SK-N-DZ (cell line): ENCODE data around the gene SAP30BP.

Source experiments
- DNase-seq: peaks from one replicate; pipeline ENCODE4 v3.0.0-alpha.2; 2015; ENCODE audit warnings: low spot score

SAP30BP gene

DNA sequence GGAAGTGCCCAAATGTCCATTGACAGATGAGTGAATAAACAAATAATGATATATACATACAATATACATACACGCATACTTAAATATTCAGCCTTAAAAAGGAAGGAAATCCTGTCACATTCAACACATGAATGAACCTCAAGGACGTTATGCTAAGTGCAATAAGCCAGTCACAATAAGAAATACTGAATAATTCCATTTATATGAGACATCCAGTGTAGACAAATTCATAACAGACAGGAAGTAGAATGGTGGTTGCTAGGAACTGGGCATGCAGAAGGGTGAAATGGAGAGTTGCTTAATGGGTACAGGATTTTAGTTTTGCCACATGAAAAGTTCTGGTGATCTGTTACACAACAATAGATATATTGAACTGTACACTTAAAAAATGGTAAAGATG is 45.3 kb downstream of the SAP30BP start:
- no peak for DNase-seq

DNA sequence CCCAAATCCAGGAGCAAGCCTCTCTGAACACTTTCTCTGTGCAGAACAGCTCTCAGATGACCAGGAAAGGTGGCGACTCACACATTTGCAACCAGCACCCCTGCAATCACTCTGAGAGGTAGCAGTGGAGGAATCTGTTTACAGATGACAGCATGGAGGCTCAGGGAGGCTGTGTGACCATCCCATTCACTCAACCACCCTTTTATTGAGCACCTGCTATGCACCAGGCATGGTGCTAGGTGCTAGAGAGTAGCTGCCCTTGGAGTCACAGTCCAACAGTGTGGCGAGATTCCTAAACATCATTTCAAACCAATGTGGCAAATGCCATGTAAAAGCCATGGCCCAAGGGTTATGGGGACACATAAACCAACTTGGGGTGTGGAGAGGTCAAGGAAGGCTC is 52.6 kb downstream of the SAP30BP start:
- no peak for DNase-seq

DNA sequence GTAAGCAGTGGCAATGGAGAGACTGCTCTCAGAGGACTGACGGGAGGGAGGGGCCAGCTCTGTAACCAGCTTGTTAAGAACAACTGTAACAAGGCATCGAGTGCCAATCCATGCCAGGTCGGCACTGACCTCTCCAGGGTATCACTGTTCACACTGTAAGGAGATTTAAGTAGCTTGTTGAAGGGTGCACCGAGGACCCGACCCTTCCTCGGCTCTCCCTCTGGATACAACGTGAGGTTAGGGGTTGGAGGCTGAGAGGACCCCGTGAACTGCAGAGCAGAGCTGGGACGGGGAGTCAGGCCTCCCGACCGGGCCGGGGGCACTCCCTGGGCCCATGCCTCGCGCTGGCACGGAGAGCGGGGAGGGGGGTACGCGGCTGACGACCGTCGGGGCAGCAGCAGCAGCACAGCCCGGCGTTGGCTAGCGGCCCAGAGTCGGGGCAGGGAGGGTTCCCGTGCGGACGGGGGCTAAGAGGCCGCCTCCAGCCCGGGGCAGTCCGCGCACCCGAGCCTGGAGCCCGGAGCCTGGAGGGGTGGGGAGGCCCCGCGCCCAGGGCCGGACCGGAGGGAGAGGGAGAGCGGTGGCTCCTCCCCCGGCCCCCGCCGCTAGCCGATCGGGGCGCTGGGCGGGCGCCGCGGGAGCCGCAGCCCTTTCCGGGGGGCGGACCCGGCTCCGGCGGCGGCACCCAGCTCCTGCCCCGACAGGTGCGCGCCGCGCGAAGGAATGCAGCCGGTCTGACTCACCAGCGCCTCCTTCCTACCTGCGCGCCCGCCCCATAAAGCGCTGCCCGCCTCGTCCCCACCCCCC is 53.7 kb downstream of the SAP30BP start, which contains the start of gene ITGB4:
Gene ITGB4, plus strand, starts transcription at position 804 of the 807 bp plus-strand sequence. CDS start 3,245 bp downstream, outside the sequence.
- no peak for DNase-seq

DNA sequence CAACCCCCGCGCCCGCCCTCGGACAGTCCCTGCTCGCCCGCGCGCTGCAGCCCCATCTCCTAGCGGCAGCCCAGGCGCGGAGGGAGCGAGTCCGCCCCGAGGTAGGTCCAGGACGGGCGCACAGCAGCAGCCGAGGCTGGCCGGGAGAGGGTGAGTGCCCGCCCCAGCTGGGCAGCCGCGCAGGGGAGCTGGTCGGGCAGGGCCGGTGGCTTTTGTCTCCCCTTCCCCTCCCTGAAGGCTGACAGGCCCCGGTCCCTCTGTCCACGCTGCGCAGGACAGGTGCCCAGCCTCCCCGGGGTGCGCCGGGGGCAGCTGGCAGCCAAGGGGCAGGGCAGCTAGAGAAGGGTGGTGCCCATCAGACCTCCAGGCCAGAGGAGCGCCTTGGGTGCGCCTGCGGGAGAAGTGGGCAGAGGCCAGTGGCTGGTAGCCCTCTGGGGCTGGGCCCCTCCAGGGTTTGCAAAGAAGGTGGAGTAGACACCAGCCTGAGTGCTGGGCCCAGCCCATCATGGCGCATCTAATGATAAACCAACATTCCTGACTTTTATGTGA is 54.4 kb downstream of the SAP30BP start:
- no peak for DNase-seq

DNA sequence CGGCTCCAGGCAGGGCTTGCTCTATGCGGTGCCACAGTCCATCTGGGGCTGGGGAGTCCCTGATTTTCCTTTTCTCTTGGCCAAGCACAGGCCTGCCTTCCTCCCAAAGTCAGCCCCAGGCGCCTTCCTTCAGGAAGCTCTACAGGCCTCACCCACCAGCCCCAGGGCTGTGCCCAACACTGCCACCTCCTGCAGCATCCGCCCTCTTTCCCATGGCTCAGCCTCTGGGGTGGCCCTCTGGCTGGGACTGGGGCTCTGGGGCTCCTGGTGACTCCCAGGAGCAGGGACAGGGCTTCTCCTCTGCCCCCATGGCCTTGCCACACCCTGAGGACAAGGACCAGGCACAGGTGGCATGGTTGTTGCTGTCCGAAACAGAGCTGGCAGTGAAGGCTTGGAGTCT is 54.9 kb downstream of the SAP30BP start:
- no peak for DNase-seq

DNA sequence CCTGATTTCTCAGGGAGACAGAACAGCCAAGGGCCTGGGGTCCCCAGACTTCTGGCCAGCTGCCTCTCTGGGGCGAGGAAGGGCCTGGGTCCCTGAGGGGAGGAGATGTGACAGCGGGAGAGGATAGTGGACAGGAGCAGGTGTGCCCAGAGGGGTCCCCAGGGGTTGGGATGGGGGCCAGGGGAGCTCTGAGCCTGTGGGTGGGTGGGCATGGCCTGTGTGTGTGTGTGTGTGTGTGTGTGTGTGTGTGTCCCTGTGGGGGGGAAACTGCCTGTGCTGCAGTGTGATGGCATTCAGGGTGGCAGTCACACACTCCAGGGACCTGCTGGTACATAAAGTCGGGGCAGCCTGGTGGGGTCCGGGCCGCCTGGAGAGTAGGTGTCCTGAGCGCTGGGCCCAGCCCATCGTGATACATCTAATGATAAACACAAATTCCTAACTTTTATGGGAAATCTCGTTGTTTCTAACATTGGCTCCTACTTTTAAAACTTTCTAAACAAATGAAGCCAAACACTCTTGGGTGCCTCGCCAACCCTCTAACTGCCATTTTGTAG is 55.5 kb downstream of the SAP30BP start:
- DNase-seq = no peak

DNA sequence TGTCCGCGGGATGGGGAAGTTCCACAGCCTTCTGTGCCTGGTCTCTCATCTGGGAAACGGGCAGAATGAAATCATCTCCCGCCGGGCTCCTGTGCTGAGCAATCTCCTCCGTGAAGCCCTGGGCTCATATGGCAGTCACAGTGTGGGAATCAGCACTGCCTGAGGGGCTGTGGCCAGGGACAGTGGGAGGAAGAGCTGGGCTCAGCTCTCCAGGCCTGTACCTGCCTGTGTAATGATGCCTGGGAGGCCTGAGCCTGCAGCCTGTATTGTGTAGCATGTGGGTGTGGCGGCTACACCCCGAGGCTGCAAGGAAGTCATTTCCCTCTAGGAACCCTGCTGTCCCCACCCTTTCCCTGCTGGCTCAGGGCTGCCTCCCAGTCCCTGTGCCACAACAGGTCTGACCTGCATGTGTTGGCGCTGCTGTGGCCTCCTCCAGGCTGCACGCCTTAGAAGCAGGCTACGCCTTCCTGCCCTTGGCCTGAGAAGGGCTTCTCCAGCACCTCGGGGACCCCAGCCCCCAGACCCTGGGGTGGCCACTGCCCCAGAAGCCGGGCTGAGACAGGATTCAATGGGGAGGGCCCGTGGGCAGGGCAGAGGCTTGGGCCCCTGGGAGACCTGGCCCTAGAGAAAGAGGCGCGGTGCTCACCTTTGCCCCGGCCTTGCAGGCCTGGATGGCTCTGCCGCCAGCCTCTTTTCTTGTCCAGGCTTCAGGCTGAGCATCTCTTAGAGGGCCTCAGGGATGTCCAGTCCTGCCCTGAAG is 56.2 kb downstream of the SAP30BP start:
- no peak for DNase-seq

DNA sequence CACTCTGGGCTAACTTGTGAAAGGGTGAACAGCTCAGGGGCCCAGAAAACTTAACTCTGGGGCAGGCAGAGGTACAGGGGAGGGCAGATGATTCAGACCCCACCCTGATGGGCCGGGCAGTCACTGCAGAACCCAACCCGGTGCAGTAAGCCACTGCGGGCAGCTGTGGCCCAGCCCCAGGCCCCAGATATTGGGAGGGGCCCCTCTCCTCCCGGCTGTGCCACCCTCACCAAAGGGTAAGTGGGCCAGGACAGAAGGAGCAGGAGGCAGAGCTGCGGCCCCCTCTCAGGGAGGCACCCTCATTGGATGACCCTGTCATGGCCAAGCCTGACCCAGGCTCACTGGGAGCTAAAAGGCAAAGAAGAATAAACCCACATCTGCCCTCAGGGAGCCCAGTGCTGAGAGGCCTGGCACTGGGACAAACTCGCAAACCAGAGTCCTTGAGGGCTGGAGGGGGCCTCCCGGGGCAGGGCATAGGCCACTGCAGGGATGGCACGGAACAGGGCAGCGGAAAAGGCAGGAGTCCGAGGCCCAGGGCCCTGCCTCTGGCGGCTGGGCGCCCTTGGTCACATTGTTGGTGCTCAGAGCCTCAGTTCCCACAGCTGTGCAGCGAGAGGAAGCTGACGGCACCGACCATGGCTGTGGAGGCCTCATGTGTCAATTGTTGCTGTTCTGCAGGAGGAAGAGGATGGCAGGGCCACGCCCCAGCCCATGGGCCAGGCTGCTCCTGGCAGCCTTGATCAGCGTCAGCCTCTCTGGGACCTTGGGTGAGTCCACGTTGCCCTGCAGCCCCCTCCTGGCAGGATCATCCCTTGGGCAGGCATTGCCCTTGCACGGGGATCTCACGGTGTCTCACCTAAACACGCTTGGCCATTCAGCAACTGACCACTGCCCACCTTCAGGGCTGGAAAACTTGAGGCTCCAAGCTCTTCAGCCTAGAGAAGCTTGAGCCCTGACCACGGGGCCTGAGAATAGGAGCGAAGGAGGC is 57.2 kb downstream of the SAP30BP start:
- DNase-seq = no peak

DNA sequence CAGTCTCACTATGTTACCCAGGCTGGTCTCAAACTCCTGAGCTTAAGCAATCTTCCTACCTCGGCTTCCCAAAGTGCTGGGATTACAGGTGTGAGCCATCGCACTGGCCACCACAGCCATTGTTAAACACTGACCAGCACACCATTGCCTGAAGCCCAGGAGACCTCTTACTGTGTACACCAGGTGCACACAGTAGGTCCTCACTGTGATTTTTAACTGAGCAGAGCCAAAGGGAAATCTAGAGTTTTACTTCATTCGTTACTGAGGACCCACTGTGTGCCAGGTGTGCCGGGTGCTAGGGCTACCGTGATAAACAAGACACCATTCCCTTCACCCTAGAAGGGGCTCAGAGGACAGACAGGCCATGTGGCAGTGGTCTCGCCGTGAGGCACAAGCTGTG is 58.4 kb downstream of the SAP30BP start:
- no peak for DNase-seq

DNA sequence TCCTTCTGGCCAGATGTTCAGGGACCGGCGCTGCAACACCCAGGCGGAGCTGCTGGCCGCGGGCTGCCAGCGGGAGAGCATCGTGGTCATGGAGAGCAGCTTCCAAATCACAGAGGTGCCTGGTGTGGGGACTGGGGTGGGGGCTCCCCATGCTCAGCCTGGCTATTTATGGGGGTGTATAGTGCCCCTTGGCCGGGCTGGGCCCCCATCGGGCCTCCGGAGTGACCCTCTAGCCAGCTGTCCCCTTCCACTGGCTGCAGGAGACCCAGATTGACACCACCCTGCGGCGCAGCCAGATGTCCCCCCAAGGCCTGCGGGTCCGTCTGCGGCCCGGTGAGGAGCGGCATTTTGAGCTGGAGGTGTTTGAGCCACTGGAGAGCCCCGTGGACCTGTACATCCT is 60.3 kb downstream of the SAP30BP start:
- no peak for DNase-seq

DNA sequence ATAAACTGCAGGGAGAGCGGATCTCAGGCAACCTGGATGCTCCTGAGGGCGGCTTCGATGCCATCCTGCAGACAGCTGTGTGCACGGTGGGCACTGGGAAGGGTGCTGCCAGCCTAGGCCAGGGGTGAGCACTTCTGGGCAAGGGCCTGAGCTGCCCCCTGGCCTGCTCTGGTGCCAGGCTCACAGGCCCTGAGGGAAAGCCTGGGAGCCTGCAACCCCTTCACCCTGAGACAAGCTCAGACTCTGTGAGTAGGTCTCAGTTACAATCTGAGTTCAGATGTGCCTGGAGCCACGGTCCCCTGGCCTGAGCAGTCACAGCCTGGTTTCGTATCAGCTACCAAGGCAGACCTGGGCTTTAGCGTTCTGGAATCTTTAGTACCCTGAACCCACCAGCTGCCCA is 62.2 kb downstream of the SAP30BP start:
- no peak for DNase-seq

DNA sequence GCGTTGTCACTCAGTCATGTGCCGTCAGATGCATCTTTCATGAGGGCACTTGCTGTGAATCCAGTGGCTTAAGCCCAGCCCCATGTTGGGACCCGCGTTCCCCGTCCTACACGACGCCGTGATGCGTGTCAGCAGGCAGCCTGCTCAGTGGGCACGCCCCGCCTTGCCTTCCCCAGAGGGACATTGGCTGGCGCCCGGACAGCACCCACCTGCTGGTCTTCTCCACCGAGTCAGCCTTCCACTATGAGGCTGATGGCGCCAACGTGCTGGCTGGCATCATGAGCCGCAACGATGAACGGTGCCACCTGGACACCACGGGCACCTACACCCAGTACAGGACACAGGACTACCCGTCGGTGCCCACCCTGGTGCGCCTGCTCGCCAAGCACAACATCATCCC is 62.9 kb downstream of the SAP30BP start:
- DNase-seq = no peak

DNA sequence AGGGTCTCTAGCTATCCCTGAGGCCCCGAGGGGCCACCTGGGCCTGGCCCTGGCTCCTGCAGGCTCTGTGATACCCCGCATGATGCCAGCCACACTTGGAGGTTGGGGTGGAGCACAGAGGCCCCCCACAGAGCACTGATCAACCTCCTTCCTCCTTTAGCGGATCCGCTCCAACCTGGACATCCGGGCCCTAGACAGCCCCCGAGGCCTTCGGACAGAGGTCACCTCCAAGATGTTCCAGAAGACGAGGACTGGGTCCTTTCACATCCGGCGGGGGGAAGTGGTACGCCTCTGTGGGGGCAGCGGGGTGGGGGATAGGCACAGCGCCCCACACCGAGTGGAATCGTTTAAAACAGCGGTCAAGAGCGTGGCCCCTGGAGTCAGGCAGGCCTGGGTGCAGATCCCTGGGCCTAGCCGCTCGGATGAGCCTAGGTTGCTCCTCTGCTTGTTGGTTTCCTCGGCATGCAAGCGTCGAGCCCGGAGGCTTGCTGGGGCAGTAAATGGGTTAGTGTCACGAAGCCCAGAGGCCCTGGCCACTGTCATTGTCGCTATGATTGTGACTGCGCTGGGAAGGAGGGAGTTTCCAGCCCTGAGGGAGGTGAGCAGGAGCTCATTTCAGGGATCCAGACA is 64.1 kb downstream of the SAP30BP start:
- DNase-seq = no peak

DNA sequence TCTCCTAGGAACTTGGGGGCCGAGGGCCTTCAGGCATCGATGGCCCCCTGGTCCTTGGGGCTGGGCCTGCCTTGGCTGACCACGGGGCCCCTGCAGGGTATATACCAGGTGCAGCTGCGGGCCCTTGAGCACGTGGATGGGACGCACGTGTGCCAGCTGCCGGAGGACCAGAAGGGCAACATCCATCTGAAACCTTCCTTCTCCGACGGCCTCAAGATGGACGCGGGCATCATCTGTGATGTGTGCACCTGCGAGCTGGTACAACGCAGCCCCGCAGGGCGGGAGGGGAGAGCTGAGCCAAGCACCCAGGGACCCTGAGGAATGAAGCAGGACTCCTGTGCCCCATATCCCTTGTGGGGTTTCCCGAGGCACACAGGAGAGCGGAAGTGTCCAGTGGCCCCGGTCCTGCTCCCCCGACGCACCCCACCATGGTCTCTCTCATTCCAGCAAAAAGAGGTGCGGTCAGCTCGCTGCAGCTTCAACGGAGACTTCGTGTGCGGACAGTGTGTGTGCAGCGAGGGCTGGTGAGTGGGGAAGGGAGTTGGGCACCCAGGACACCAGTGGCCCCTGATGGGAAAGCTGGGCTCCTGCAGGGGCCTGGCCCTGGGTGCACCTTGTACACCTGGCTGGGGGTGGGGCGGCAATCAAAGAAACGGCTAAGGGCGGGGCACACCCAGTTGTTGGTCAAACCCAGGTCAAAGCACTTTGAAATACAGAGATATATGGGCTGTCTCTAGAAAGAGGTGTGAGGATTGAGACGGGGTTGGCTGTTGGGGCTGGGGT is 64.8 kb downstream of the SAP30BP start:
- no peak for DNase-seq

DNA sequence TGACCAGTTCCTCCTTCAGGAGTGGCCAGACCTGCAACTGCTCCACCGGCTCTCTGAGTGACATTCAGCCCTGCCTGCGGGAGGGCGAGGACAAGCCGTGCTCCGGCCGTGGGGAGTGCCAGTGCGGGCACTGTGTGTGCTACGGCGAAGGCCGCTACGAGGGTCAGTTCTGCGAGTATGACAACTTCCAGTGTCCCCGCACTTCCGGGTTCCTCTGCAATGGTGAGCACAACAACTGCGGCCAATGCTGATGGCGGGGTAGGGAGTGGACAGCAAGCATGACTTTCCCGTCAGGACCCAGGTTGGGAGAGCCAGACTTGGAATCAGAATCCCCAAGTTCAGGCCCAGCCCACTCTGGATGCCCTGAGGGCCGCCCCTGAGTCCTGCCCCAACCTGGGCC is 66.3 kb downstream of the SAP30BP start:
- no peak for DNase-seq

DNA sequence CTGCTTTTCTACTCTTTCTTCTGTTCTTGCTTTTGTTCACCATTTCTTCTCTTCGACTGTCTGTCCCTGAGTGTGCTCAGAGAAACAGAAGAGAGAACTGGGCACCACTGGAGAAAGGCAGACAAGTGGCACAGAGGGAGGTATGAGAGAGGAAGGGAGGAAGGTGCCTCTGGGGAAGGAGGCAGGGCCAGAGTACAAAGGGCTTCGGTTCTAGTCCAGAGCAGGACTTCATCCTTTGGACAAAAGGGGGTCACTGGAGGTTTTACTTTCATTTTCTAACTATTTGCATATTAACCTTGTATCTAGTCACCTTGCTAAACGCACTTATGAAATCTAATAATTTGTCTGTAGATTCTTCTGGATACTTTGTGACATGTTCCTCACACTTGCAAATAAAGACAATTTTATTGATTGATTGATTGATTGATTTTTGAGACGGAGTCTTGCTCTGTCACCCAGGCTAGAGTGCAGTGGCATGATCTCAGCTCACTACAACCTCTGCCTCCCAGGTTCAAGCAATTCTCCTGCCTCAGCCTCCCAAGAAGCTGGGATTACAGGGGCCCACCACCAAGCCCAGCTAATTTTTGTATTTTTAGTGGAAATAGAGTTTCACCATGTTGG is 67.6 kb downstream of the SAP30BP start:
- DNase-seq = no peak

DNA sequence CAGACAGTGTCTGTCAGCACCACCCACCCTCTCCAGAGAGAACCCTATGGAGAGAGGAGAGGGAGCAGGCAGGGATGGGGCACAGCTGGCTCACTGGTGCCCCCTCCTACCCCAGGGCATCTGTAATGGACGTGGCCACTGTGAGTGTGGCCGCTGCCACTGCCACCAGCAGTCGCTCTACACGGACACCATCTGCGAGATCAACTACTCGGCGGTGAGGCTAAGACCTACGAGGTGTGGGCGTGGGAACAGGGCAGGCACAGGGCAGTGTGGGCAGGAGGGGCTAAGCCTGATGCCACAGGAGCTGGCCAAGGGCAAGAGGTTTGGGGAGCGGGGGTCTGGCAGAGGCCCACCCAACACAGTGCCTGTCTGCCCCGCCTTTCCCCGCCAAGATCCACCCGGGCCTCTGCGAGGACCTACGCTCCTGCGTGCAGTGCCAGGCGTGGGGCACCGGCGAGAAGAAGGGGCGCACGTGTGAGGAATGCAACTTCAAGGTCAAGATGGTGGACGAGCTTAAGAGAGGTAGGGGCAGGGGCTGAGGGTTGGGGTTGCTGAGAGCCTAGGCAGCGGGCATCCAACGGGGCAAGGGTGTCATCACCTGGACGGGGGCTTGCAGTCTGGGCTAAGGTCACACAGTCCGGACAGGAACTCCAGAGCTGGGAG is 69.2 kb downstream of the SAP30BP start:
- no peak for DNase-seq

DNA sequence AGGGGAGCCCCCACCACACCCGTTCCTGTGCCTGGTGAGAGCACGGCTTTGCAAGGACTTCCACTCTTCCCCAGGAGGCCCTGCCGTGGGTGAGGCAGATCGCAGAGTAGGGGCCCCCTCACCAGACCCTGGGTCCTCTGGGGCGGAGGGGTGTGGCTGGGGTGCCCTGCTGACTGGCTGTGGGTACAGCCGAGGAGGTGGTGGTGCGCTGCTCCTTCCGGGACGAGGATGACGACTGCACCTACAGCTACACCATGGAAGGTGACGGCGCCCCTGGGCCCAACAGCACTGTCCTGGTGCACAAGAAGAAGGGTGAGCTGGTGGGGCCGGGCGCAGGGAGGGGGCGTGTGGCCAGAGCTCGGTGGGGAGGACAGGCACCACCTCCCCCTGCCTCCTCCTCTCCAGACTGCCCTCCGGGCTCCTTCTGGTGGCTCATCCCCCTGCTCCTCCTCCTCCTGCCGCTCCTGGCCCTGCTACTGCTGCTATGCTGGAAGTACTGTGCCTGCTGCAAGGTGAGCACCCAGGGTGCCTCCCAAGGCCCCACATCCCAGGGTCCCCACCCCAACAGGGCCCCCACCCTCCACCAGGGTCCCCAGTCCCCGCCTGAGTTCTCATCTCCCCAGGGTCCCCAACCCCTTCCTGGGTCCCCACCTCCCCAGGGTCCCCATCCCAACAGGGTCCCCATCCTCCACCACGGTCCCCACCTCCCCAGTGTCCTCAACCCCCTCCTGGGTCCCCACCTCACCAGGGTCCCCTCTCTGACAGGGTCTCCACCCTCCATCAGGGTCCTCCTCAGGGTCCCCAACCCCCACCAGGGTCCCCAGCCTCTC is 70.2 kb downstream of the SAP30BP start:
- no peak for DNase-seq
